Measurements from ENCODE around the gene TNNI2.

TNNI2 gene

DNA sequence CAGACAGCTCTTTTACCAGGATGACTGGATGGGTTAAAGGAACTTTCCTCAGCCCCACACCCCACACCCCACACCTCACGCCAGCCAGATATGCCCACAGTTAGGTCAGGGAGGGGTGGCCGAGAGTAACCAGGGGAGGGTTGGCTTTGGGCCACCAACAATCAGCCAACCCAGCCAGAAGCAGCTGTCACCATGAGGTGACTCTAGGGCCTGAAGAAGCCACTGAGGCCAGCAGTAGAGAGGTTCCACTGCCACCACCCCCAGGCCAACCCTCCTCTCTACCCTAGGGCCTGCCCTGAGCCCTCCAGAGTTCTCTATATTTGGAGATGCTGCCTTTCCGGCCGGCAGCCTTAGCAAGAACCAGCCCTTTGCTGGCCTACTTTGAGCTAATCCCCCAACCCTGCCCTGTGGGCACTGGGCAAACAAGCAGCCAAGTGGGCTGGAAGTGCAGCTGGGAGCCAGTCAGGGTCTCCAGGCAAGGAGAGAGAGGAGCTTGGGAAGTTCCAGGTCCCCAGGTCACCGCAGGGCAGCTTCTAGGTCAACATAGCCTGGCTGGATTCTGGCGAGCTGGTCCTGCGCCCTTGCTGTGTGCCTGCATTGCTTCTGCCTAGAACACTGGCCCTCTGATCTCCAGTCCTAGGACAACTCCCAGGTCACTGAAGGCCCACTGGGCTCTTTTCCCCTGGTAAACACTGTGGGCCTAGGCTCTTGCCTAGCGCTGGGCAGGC lies 16.0 kb upstream of the TNNI2 start:
- FAIRE-seq = no peak

DNA sequence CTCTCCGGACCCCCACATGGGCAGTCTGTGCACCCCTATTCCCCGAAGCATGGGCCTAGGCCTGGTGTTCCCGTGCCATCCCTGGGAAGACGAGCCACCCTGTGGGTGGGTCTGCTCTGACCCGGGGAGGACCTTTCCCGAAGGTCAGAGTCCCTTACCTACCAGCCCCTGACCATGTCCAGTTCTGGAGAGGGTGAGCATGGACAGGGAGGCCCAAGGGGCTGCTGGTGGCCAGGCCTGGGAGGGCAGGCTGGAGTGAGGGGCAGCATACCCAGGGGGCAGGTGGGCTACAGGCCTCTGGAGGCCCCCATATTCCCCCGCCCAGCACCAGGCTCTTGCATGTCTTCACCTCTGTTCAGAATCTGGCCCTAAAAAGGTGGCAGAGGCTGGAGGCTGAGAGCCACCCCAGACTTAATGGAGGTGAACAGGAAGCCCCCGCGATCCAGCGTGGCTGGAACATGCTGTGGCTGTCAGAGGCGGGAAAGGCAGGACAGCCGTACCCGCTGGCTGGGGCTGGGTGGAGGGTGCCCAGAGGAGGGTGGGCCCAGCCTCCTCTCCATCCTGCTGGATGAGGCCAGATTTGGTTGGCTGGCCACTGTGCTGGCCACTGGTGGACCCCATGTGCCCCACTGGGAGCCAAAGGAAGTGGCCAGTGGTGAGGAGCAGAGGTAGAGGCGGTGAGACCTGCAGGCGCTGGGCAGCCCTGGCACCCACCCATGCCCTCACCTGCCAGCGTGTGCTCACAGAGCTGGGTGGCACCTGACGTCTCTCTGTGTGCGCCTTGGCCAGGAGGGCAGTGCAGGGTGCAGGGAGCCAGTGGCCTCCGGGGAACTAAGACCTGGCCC lies 15.2 kb upstream of the TNNI2 start:
- no peak for FAIRE-seq

DNA sequence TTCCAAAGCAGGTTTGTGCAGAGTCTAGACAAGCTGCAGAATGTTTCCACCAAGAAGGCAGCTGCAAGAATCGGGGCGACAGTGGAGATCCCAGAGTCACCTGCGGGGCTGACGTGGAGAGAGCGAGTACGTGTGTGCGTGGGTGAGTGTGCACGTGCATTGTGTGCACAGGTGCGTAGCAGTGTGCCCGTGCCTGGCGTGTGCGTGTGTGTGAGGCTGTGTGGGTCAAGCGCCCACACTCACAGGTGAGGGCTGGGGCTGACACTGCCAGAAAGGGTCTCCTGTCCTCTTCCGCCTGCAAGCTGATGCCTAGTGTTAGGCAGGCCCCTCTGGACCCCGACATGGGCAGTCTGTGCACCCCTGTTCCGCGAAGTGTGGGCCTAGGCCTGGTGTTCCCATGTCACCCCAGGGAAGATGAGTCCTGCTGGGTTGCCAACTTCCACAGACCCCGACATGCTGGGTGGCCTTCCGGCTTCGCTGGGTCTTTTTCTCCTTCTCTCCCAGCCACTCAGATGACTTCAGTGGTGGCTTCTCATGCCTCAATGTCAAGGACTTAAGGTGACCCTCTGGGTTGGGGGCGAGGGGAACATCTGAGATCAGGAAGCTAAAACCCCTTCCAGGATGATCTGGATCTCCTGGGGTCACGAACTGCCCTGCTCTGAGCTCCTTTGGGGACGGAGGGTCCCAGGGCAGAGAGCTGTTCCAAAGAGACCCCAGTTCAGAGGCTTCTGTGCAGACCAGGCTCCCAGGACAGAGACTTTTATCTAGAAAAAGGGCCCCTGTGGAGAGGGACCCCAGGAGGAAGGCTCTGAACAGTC lies 14.4 kb upstream of the TNNI2 start:
- no peak for FAIRE-seq

DNA sequence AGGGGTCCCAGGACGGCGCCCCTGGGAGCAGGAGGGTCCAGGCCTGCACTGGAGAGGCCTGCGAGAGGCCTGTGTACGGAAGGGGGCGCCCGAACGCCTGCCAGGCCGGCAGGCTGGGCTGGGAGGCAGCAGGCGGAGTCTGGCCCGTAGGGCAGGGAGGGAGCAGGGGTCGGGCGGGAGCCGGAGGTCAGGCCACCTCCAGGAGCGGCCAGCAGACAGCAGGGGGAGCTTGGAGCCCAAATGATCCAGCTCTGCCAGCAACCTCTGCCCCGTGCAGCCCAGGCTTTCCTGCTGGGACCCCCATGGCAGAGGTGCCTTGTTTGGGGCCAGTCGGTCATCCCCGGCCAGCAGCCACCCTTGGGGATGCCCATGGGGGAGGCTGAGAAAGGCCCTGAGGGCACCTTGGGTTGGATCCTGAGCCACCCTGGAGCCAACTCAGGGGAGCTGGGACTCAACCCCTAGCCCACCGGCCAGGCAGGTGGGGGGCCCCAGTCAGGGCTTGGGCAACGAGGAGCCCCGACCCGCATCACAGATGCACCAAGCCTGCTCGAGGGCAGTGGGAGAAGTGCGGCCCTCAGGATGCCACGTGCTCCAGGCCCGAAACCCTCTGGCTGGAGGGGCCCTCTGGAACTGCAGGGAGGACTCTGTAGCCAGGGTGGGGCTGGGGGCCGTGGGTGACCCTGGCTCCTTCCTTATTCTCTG lies 13.6 kb upstream of the TNNI2 start:
- FAIRE-seq = no peak

DNA sequence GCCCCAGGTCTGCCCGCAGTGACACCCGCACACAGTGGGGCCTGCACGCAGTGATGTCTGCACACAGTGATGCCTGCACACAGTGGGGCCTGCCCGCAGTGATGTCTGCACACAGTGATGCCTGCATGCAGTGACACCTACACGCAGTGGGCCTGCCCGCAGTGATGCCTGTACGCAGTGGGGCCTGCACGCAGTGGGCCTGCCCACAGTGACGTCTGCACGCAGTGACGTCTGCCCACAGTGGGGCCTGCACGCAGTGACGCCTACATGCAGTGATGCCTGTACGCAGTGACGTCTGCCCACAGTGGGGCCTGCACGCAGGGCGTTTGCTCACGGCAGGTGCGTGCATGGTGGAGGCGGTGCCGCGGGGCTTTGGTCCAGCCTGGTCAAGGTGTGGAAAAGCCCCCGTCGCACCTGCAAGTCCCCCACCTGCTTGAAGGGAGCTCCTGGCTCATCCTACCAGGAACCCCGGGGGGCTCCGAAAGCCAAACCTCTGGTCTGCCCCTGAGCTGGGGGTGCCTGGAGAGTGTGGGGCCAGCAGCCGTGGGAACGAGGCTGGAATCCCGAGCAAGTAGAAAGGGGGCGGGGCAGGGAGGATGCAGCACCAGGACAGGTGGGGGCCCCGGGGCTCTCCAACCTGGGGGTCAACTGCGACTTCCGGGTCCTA lies 12.9 kb upstream of the TNNI2 start:
- no peak for FAIRE-seq

DNA sequence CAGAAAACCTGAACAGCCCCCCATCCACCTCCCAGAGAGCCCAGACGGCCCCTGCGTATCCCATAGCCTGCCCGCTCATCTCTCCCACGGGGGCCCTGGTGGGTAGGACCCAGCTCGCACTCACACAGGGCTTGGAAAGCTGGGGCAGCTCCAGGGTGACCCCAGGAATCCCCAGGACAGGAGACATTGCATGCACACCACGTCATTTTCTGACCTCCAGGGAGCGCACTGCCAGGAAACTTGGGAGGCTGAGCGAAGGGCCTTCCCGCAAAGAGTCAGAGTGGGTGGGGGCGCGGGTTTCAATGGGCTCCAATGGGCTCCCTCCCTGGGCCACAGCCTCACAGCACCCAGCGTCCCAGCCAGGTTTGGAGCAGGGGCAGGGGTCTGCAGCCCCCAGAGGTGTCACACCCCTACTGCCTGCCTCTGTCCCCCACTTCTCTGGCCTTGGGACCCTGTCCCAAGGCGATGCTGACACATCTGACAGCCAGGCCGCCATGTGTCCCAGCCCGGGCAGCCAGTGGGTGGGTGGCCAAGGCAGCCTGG lies 12.2 kb upstream of the TNNI2 start:
- no peak for FAIRE-seq

DNA sequence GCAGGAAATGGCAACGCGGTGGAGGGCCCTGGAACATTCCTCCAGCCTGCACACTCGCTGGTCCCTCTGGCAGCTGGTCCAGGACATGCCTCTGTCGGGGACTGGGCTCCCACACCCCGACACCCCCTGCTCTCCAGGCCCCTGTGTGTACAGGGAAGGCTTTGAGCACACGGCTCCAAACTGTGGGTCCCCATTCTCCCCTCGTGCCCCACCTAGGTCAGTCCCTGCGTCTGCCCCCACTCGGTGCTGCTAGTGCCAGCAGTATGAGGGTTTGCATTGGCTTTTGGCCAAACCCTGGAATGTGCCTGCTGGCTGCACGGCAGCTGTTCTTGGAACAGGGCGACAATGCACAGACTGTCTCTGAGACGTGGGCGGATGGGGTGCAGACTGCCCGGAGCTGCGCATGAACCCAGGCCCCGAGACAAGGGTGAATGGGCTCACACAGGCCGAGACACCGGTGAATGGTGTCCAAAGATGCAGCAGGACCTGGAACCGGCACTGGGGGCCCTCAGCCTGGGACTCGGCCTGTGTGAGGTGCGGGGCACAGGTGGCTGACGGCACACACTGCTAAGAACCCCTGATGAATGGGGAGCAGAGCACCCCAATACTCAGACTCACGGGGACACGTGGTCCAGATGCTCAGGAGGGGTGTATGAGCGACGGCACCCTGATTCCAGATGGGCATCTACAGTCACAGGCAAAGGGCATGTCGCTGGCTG lies 11.5 kb upstream of the TNNI2 start:
- FAIRE-seq = no peak

DNA sequence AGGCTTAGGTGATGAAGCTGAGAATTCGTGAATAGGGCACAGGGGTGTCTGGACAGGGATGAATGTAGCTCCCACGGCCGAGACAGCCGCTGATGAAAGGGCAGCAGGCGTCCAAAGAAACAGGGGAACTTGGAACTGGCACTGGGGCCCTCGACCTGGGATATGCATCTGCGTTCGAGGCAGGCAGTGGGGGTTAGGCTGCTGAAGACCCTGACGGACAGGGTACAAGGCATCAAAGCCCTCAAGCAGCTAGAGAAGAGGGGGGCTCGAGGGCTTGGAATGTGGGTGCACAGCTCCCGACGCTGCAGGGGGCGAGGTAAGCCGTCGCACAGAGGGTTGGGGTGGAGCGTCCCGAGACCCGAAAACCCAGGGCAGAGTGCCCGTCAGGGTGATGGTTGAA lies 10.8 kb upstream of the TNNI2 start:
- FAIRE-seq = no peak

DNA sequence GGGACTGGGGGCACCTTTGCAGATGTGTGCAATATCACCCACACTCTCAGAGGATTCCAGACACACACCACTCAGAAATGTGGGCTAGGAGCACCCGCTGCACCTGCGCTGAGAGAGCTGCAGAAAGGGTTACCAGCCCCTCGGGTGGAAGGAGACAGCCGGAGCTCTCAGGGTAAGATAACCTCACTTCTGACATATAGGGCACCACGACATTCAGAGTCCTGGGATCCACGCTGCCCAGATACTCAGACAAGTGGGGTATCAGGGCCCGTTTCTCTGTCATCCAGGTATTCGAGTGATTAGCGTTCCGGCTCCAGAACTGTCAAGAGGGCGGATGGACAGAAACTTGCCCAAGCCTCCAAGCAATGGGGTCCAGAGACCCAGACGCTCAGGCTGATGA lies 10.2 kb upstream of the TNNI2 start:
- FAIRE-seq = no peak

DNA sequence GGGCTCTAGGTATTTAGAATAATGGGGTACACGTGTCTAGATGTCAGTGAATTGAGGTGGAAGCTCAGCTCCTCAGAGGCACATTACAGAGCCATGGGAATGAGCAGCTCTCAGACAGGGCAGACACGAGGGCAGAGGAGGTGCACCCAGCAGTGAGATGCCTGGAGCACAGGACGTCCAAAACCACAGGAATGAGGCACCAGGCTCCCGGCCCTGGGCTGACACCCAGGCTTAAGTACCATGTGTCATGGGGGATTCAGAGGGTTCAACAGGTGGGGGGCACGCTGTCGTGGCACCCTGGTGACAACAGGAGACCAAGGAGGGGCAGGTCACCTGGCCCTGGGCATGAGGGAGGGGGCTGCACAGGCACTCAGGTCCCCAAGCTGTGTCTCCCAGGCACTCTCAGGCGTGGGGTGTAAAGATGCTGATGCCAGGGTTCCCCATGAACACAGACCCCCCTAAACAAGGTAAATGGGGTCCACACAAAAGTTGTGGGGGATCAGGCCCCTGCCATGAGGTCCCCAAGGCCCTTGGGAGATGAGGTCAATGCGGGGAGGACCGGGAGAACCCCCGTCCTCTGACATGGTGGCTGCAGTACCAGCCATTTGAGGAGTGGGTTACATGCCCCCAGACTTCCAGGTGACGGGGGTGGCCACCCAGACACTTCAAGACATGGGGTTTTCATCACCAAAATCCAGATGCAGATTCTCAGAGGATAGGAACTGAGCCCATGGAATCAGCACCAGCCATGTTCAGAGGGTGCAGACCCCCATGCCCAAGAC lies 9.6 kb upstream of the TNNI2 start:
- no peak for FAIRE-seq

DNA sequence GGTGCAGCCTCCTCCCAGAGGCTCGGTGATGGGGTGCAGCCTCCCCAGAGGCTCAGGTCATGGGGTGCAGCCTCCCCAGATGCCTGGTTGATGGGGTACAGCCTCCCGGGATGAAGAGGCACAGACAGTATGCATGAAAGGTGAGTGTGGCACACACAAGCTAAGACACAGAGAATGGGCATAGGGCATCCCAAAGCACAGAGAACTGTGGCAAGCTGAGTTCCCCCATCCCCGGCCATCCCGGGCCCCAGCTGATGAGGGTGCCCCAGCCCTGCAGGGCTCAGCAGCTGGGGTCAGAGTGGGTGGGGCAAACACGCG lies 8.8 kb upstream of the TNNI2 start:
- no peak for FAIRE-seq

DNA sequence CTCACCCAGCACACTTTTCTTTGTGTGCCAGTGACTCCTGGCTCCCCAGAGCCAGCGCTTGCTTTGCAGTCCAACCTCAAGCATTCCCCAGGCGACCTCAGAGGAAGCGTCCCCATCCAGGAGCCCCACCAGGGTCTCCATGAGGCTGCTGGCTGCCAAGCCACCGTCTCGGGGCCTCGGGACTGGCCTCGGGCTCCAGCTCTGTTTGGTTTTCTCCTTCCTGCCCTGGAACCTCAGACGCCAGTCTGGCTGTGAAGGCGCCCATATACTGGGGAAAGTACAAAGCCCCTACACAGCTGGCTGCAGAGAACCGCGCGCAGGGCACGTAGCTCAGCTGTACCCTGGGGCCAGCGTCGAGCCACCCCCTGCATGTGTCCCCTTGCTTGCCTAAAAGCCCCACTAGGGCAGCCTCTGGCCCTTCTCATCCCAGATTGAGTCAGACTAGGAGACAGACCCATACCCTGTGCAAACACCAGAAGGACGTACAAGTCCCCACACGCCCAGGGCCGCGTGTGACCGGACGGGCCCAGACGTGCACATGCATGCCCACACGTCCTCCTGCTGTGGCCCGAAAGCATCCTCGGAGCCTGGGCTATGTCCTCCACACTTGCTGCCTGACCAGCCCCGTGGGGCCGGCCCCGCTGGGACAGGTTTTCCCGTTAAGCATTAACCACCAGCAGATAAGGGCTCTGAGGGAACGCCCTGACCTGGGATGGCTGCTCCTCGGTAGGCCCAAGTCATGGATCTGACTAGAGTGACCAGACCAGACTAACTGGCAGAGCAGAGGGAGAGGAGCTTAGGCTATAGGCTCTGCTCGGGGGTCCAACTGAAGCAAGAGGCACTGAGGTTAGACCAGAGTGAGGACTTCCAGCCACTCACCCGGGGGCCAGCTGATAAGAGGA lies 8.2 kb upstream of the TNNI2 start:
- no peak for FAIRE-seq

DNA sequence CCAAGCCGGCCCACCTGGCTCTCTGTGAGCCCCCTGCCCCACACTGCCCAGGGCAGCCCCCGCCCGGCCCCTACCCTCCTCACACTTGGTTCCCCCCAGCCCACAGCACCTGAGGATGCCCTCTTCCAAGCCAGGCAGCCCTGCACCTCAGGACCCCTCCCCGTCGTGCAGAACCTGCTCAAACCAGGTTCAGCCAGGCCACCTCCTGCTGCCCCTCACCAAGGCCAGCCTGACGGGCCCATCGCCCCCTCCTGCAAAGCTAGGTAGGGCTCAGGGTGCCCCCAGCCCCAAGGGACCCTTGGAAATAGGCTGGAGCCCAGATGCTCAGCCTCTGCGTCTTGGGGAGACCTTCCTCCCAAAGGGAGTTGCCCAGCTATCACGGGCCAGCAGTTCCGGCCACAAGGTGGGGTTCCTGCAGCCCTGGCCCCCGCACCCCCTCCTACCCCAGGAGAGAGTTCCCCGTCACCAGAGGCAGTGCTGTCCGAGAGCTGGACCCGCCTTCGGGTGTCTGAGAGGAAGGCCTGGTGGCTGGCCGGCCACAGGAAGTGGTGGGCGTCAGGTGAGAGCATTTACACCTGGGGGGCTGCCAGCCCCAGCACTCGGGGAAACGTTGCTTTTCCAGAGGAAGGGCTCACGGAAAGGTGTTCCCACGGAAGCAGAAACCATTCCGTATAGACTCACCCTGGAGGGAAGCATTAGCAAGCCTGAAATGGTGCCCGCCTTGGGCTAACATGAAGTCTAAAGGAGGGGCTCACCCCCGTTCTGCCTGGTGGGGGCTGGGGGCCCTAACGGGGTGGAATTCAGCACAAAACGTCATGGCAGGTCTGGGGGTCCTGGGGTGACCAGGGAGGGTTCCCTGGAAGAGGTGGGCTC lies 7.2 kb upstream of the TNNI2 start:
- no peak for FAIRE-seq

DNA sequence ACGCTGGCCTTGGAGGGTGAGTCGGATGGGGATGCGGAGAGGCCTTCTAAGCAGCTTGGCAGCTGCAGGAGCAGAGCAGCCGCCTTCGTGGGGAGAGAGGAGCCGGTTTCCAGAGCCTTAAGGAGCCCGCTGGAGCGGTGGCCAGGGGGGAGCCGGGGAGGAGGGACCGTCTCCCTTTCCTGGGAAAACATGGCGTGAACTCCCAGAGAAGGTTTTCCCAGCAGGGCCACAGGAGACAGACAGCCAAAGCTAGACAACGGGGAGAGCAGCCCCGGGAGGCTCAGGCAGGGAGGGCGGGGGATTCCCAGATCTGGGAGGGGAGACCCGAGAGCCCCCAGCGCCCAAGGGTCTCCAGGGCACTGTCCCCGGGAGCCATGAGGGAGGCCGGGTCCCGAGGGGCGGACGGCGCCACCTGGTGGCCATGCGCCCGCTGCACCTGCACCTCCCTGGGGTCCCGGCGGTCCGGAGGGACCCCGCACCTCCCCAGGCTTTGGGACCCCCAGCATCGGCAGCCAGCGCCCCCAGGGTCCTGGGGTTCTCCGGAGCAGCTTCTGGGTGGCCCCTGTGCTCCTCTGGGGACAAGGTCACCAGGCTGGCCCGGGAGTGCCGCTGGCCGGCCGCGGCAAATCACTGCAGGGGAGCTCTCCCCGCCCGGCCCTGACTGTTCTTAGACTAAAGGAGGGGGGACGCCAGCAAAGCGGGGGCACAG lies 6.4 kb upstream of the TNNI2 start:
- FAIRE-seq = no peak

DNA sequence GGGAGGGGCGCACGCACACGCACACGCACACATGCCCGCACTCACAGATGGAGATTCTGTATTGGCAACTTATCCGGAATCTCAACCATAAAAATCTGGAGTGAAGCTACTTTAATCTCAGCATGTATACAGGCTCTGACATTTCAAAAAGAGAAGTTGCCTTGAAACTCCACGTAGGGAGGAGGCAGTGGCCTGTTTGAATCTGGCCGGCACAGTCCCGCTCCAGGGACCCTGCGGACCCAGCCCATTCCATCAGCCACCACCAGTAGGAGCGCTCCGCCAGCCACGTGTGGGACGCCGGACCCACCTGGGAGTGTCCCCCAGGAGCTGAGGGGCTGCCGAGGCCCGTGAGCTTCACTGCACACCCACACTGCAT lies 5.9 kb upstream of the TNNI2 start:
- FAIRE-seq = no peak

DNA sequence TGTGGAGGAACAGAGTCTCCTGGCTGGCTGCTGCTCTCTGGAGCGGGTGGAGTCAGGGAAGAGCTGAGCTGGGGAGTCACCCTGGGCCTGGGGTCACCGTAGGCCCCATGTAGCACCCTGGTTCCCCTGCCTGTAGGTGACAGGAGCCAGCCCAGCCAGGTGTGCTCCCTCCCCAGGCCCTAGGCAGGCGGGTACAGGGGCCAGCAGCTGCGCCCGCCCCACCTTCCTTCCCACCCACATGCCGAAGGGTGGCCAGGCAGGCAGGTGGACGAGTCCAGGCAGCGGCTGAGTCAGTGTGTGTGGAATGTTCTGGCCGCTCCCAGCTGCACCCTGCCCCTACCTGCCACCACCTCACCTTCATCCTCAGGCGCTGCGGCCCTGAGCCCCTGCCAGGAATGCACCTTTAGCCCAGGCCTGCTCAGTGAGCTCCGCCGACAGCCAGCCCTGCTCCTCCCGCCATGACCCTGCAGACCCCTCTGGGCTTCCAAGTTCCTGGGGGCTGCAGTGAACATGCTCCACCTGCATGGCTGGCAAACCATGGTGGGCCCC lies 4.6 kb upstream of the TNNI2 start:
- FAIRE-seq = no peak

DNA sequence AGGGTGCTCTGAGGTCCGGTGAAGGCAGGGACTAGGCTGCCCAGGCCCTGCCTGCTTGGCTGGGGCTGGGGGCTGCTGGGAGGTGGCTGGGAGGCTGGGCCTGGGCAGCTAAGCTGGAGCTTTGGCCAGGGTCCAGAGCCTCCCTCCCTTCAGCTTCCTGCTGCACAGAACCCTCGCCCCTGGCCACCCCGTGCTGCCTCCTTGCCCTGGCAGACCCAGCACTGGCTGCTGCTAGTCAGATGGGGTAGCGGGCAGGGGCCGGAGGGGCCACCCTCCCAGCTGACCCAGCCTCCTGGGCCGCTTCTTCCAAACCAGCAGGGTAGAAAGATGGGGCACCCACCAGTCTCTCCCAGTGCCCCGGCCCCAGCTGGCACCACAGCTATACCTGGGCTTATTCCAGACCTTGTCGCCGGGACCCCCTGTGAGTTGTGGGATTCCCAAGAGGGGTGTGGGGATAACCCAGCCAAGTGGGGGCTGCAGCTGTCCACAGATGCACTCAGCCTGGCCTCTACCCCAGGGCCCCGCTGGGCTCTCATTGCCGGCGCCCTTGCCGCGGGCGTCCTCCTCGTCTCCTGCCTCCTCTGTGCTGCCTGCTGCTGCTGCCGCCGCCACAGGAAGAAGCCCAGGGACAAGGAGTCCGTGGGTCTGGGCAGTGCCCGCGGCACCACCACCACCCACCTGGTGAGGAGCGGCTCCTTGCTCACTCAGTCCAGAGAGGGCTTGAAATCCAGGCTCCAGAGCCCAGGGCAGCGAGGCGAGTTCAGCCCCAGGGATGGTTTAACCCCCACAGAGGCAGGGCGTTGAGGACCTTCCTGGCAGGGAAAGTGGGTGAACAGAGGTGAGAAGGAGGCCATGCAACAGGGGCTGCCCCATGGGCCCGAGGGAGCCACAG lies 3.8 kb upstream of the TNNI2 start, which contains the start of gene SYT8:
Gene SYT8, plus strand, starts transcription at position 212 of the 892 bp plus-strand sequence. Its CDS starts 116 bp downstream, at position 328.
- no peak for FAIRE-seq
